Keratinocyte (primary cell): Measurements from ENCODE around the gene KIAA1191.

Experiments used
- CTCF ChIP-seq, 3 experiments: IDR thresholded peaks in 1 of 3; conservative IDR thresholded peaks in 1 of 3; optimal IDR thresholded peaks in 1 of 3; 2 replicates in 2 of 3; 3 replicates in 1 of 3; pipeline versions ENCODE3 to v1.5.1; 2011; ENCODE audit warnings: low read length in 3 of 3, mild to moderate bottlenecking in 3 of 3, moderate library complexity in 2 of 3, control low read depth in 1 of 3, inconsistent platforms in 1 of 3; ENCODE audit not compliant: insufficient read depth in 2 of 3; ENCODE audit errors: extremely low read depth in 1 of 3
- EZH2 ChIP-seq: IDR thresholded peaks from one replicate; pipeline ENCODE4 v1.6.1; 2012; ENCODE audit warnings: inconsistent platforms, mild to moderate bottlenecking, low read length, moderate library complexity

GRCh38 chr5:176366232-176366894 lies 4.8 kb upstream of the KIAA1191 start:
- TF ChIP-seq CTCF (optimal IDR thresholded peaks at IDR 0.05 in 1 of 3, IDR thresholded peaks at IDR 0.05 in 1 of 3, conservative IDR thresholded peaks at IDR 0.05 in 1 of 3; ENCODE audit: extremely low read depth in 1 of 3, insufficient read depth in 2 of 3, low read length in 3 of 3) (no peak), EZH2 (no peak)
